Nephron progenitor cell (in vitro differentiated cells): Measurements from ENCODE around the gene LARP4.
A peak's percentile ranks its signal among the peaks of the same experiment; 100 is the strongest.

Source experiments
- DNase-seq: peaks from one replicate; pipeline ENCODE4 v3.0.0; 2021
- H3K27ac Mint-ChIP-seq: 2 replicates; pipeline ENCODE4 v1.8.0; 2021; ENCODE audit warnings: mild to moderate bottlenecking, moderate library complexity, mixed read lengths
- H3K27me3 Mint-ChIP-seq: 2 replicates; pipeline ENCODE4 v1.8.0; 2021; ENCODE audit warnings: mild to moderate bottlenecking, low read depth, mixed read lengths; ENCODE audit not compliant: poor library complexity
- H3K36me3 Mint-ChIP-seq: 2 replicates; pipeline ENCODE4 v1.8.0; 2021; ENCODE audit warnings: low read depth, mixed read lengths
- H3K4me1 Mint-ChIP-seq: 2 replicates; pipeline ENCODE4 v1.8.0; 2021; ENCODE audit warnings: mixed read lengths
- H3K4me3 Mint-ChIP-seq: 2 replicates; pipeline ENCODE4 v1.8.0; 2021; ENCODE audit warnings: mild to moderate bottlenecking, moderate library complexity, mixed read lengths
- H3K9me3 Mint-ChIP-seq: 2 replicates; pipeline ENCODE4 v1.8.0; 2021; ENCODE audit warnings: mild to moderate bottlenecking, moderate library complexity, mixed read lengths
- CTCF ChIP-seq: fragments of 200-600 bp; sonication (generic); IDR thresholded peaks from 2 replicates; pipeline ENCODE4 v1.5.0; 2021; ENCODE audit warnings: antibody characterized with exemption

The LARP4 gene

GRCh38 chr12:50400638-50401499 lies at the start of gene LARP4:
LARP4 (plus strand) TSS chr12:50400885; CDS start chr12:50401011, 126 bp downstream.
- peak within 1 kb of the TSS; percentile 98 for H3K4me3 Mint-ChIP-seq
- H3K9me3 Mint-ChIP-seq = peaks cover 13% of the 10 kb centered on the region
- H3K36me3 Mint-ChIP-seq = peaks cover 6% of the 10 kb centered on the region
- peaks cover 31% of the 10 kb centered on the region for H3K27me3 Mint-ChIP-seq
- DNase-seq = peak; percentile 89
- H3K27ac Mint-ChIP-seq = peak within 1 kb of the TSS; percentile 99
- TF ChIP-seq CTCF = no peak
- H3K4me1 Mint-ChIP-seq = peaks cover 25% of the 10 kb centered on the region

- Mint-ChIP-seq H3K4me1 (no peaks in the 10 kb centered on the region), H3K9me3 (no peaks in the 10 kb centered on the region), H3K4me3 (no peak overlapping the region), H3K36me3 (no peaks in the 10 kb centered on the region), H3K27ac (peak overlapping the region; percentile 71), H3K27me3 (peaks cover 7% of the 10 kb centered on the region)
- DNase-seq = peak; percentile 7
- no peak for TF ChIP-seq CTCF
These were observed 49.3 kb upstream of the LARP4 start for GRCh38 chr12:50351120-50352043.

- TF ChIP-seq CTCF = no peak
- Mint-ChIP-seq H3K27ac (no peak overlapping the region), H3K36me3 (no peaks in the 10 kb centered on the region), H3K4me1 (no peaks in the 10 kb centered on the region), H3K9me3 (no peaks in the 10 kb centered on the region), H3K4me3 (no peak overlapping the region), H3K27me3 (peaks cover 4% of the 10 kb centered on the region)
- no peak for DNase-seq
These were observed 47.3 kb upstream of the LARP4 start for GRCh38 chr12:50353404-50353803.

GRCh38 chr12:50353869-50354593 lies 46.7 kb upstream of the LARP4 start:
- no peak overlapping the region for H3K27ac Mint-ChIP-seq
- H3K4me3 Mint-ChIP-seq = no peak overlapping the region
- no peak for TF ChIP-seq CTCF
- no peaks in the 10 kb centered on the region for H3K9me3 Mint-ChIP-seq
- peaks cover 2% of the 10 kb centered on the region for H3K27me3 Mint-ChIP-seq
- no peaks in the 10 kb centered on the region for H3K4me1 Mint-ChIP-seq
- no peaks in the 10 kb centered on the region for H3K36me3 Mint-ChIP-seq
- DNase-seq = no peak

GRCh38 chr12:50354908-50355307 lies 45.8 kb upstream of the LARP4 start:
- no peaks in the 10 kb centered on the region for H3K4me1 Mint-ChIP-seq
- H3K27me3 Mint-ChIP-seq = no peaks in the 10 kb centered on the region
- H3K27ac Mint-ChIP-seq = no peak overlapping the region
- H3K36me3 Mint-ChIP-seq = no peaks in the 10 kb centered on the region
- no peak for DNase-seq
- H3K4me3 Mint-ChIP-seq = no peak overlapping the region
- TF ChIP-seq CTCF = no peak
- H3K9me3 Mint-ChIP-seq = no peaks in the 10 kb centered on the region
